SK-N-SH (cell line): ENCODE data around the gene PLXND1. TPM values are rescaled to one million over a fixed set of nuclear protein-coding genes. Genes with fewer than 3 reads are reported as not detected.

Experiments
- CTCF ChIA-PET: fragments of 300-600, 350-600 bp; formaldehyde crosslinking; extraction: SDS; loops from one replicate; lab custom pipeline; 2021; lab: Yijun Ruan, JAX
- POLR2A ChIA-PET: fragments of 350-600 bp; sonication (Branson Sonifier 250); formaldehyde crosslinking; extraction: SDS; loops from one replicate; lab custom pipeline; 2020; ENCODE audit warnings: antibody characterized with exemption, inconsistent platforms; lab: Yijun Ruan, JAX
- DNase-seq: peaks from one replicate; pipeline ENCODE4 v3.0.0; 2012
- H2AFZ ChIP-seq: fragments of 200-600 bp; sonication (generic); 2 replicates; pipeline ENCODE4 v1.8.1; 2016; ENCODE audit warnings: antibody characterized with exemption, mild to moderate bottlenecking, low read depth
- H3F3A ChIP-seq: fragments of 200-600 bp; sonication (generic); replicated peaks from 2 replicates; pipeline ENCODE3; 2016; ENCODE audit warnings: antibody characterized with exemption, mild to moderate bottlenecking; ENCODE audit not compliant: insufficient read depth
- H3K27ac ChIP-seq, 2 experiments: fragments of 200-500 bp in 1 of 2; fragments of 200-600 bp in 1 of 2; sonication (Bioruptor generic) in 1 of 2; sonication (generic), shearing (Covaris generic) in 1 of 2; 2 replicates each; pipeline versions ENCODE4 v1.5.1 to v1.6.1; 2014 to 2016; ENCODE audit warnings: low read depth in 2 of 2, inconsistent platforms in 1 of 2, low read length in 1 of 2, mild to moderate bottlenecking in 1 of 2, mixed read lengths in 1 of 2
- H3K27me3 ChIP-seq: fragments of 200-600 bp; sonication (generic), shearing (Covaris generic); 2 replicates; pipeline ENCODE4 v1.6.1; 2016; ENCODE audit warnings: mixed run types; ENCODE audit not compliant: insufficient read depth
- H3K36me3 ChIP-seq, 2 experiments: fragments of 200-500 bp in 1 of 2; fragments of 200-600 bp in 1 of 2; sonication (Bioruptor generic) in 1 of 2; sonication (generic) in 1 of 2; replicated peaks in 1 of 2; 2 replicates each; pipeline versions ENCODE3 to v1.5.1; 2014 to 2016; ENCODE audit warnings: low read length in 1 of 2, mild to moderate bottlenecking in 1 of 2; ENCODE audit not compliant: insufficient read depth in 2 of 2, control insufficient read depth in 1 of 2
- H3K4me1 ChIP-seq, 2 experiments: fragments of 200-500 bp in 1 of 2; fragments of 200-600 bp in 1 of 2; sonication (Bioruptor generic) in 1 of 2; sonication (generic), shearing (Covaris generic) in 1 of 2; 2 replicates each; pipeline versions ENCODE4 v1.5.1 to v1.6.1; 2014 to 2016; ENCODE audit warnings: low read depth in 1 of 2, low read length in 1 of 2, mixed run types in 1 of 2; ENCODE audit not compliant: insufficient read depth in 2 of 2, control insufficient read depth in 1 of 2
- H3K4me2 ChIP-seq: fragments of 200-600 bp; sonication (generic), shearing (Covaris generic); 2 replicates; pipeline ENCODE4 v1.6.1; 2017; ENCODE audit warnings: mixed run types
- H3K4me3 ChIP-seq, 2 experiments: fragments of 200-500 bp in 1 of 2; fragments of 200-600 bp in 1 of 2; sonication (Bioruptor generic) in 1 of 2; sonication (generic), shearing (Covaris generic) in 1 of 2; 2 replicates each; pipeline versions ENCODE4 v1.5.1 to v1.8.1; 2014 to 2016; ENCODE audit warnings: low read depth in 2 of 2, inconsistent platforms in 1 of 2, low read length in 1 of 2, mild to moderate bottlenecking in 1 of 2, mixed read lengths in 1 of 2, moderate library complexity in 1 of 2
- H3K79me2 ChIP-seq: fragments of 200-600 bp; sonication (generic); 2 replicates; pipeline ENCODE4 v1.8.1; 2017; ENCODE audit warnings: mild to moderate bottlenecking; ENCODE audit not compliant: insufficient read depth
- H3K9ac ChIP-seq: fragments of 200-600 bp; sonication (generic); 2 replicates; pipeline ENCODE4 v1.6.1; 2017; ENCODE audit warnings: mixed run types
- H3K9me2 ChIP-seq: fragments of 200-600 bp; sonication (generic); 2 replicates; pipeline ENCODE4 v1.6.1; 2017; ENCODE audit warnings: mixed run types
- H3K9me3 ChIP-seq: fragments of 200-600 bp; sonication (generic); 2 replicates; pipeline ENCODE4 v1.6.1; 2017; ENCODE audit warnings: mixed run types, mild to moderate bottlenecking, moderate library complexity
- H4K20me1 ChIP-seq: fragments of 200-600 bp; sonication (generic); 2 replicates; pipeline ENCODE4 v1.6.1; 2017; ENCODE audit warnings: mild to moderate bottlenecking, mixed run types; ENCODE audit not compliant: insufficient read depth
- CHD2 ChIP-seq: fragments of 150-350 bp; IDR thresholded peaks from 2 replicates; pipeline ENCODE4 v1.6.1; 2018; ENCODE audit warnings: low read length; ENCODE audit not compliant: partially characterized antibody
- EP300 ChIP-seq, 2 experiments: IDR thresholded peaks; 2 replicates each; pipeline versions ENCODE4 v1.4.0 to v1.6.1; 2012; ENCODE audit warnings: borderline replicate concordance in 1 of 2, low read depth in 1 of 2, low read length in 1 of 2
- EZH2phosphoT487 ChIP-seq: fragments of 200-600 bp; sonication (generic); IDR thresholded peaks from 2 replicates; pipeline ENCODE4 v1.6.1; 2017; ENCODE audit warnings: low read depth, mixed run types, mild to moderate bottlenecking, antibody characterized with exemption, moderate library complexity, borderline replicate concordance
- FOXM1 ChIP-seq: IDR thresholded peaks from 2 replicates; pipeline ENCODE4 v1.4.0; 2012; ENCODE audit warnings: low read depth, mild to moderate bottlenecking
- GABPA ChIP-seq: IDR thresholded peaks from 2 replicates; pipeline ENCODE4 v1.4.0; 2012; ENCODE audit warnings: low read depth, mild to moderate bottlenecking
- GATA2 ChIP-seq: sonication (generic); formaldehyde crosslinking; IDR thresholded peaks from 2 replicates; pipeline ENCODE4 v1.5.0; 2020; ENCODE audit warnings: mild to moderate bottlenecking, missing genetic modification reagents
- JUND ChIP-seq: IDR thresholded peaks from 2 replicates; pipeline ENCODE4 v1.4.0; 2012
- MEF2A ChIP-seq: IDR thresholded peaks from 2 replicates; pipeline ENCODE4 v1.4.0; 2012; ENCODE audit warnings: low read depth, borderline replicate concordance
- NRF1 ChIP-seq: IDR thresholded peaks from 2 replicates; pipeline ENCODE4 v1.6.1; 2012; ENCODE audit warnings: low read depth, mild to moderate bottlenecking, low read length
- POLR2AphosphoS5 ChIP-seq: IDR thresholded peaks from 2 replicates; pipeline ENCODE4 v1.6.1; 2012; ENCODE audit warnings: low read depth, low read length
- RCOR1 ChIP-seq: fragments of 150-350 bp; IDR thresholded peaks from 2 replicates; pipeline ENCODE4 v1.6.1; 2017; ENCODE audit warnings: antibody characterized with exemption, low read length
- RFX5 ChIP-seq: IDR thresholded peaks from 2 replicates; pipeline ENCODE4 v1.6.1; 2012; ENCODE audit warnings: mild to moderate bottlenecking, improper control_type of control experiment, low read length
- RXRA ChIP-seq: IDR thresholded peaks from 2 replicates; pipeline ENCODE4 v1.4.0; 2012; ENCODE audit warnings: low read depth, mild to moderate bottlenecking, borderline replicate concordance
- TAF1 ChIP-seq: IDR thresholded peaks from 2 replicates; pipeline ENCODE4 v1.6.1; 2012; ENCODE audit warnings: low read depth, mild to moderate bottlenecking, low read length, moderate library complexity, borderline replicate concordance
- TCF12 ChIP-seq: IDR thresholded peaks from 2 replicates; pipeline ENCODE4 v1.4.0; 2012
- TEAD4 ChIP-seq: IDR thresholded peaks from 2 replicates; pipeline ENCODE4 v1.4.0; 2012; ENCODE audit warnings: mild to moderate bottlenecking, borderline replicate concordance; ENCODE audit not compliant: insufficient read depth
- YY1 ChIP-seq: IDR thresholded peaks from 2 replicates; pipeline ENCODE4 v1.4.0; 2012; ENCODE audit warnings: low read depth, mild to moderate bottlenecking
- WGBS: methylation state at CpG from one replicate; pipeline ENCODE4 v1.1.6; 2017; ENCODE audit warnings: low lambda C conversion rate; 5-methylcytosine and 5-hydroxymethylcytosine counted together
- polyA plus RNA-seq, 3 experiments: library from polyadenylated mRNA; depleted of rRNA; stranded (reverse); fragments of >200 nt; gene quantifications; 2 replicates each; pipeline ENCODE4 v1.2.3, GENCODE V29; 2012
- TF ChIP-seq, protein P1 (sequence below): IDR thresholded peaks from 2 replicates; pipeline ENCODE4; 2012
- TF ChIP-seq, protein P2 (sequence below): fragments of 150-350 bp; IDR thresholded peaks from 2 replicates; pipeline ENCODE4 v1.6.1; 2017; ENCODE audit warnings: antibody characterized with exemption, low read length, low read depth, borderline replicate concordance
- TF ChIP-seq, protein P3 (sequence below): IDR thresholded peaks from 2 replicates; pipeline ENCODE4 v1.4.0; 2012; ENCODE audit warnings: low read depth, borderline replicate concordance
- TF ChIP-seq, protein P4 (sequence below): fragments of 200-600 bp; sonication (generic); IDR thresholded peaks from 2 replicates; pipeline ENCODE4 v1.6.1; 2017; ENCODE audit warnings: antibody characterized with exemption, mild to moderate bottlenecking, moderate library complexity
- TF ChIP-seq, protein P5 (sequence below): IDR thresholded peaks from 2 replicates; pipeline ENCODE4 v1.4.0; 2012; ENCODE audit warnings: low read depth

Gene PLXND1
- polyA plus RNA-seq, 1 of the 3 experiments (the other 2 are of a cell fraction) = 53.5 TPM

DNA sequence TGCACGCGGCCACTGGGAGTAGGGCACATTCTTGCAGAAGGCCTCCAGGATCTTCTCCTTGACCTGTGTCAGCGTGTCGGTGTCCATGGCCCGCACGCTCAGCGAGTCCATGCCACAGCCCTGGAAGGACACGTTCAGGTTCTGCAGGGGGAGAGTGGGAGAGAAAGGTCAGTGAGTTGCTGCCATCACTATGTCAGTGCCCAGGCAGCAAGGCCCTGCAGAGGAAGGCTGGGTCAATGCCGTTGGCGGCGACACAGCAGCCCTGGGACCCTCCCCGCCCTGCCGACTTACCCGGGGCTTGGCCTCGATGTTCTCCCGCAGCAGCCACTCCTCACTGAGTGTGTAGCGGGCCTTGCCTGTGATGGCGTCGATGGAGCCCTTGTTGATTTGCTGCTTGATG lies 43.7 kb downstream of the PLXND1 start:
- no peak for TF ChIP-seq FOXM1
- TF ChIP-seq RFX5 = no peak
- TF ChIP-seq YY1 = no peak
- H2AFZ ChIP-seq = no peak overlapping the region
- H3K9me2 ChIP-seq = no peaks in the 10 kb centered on the region
- H3K79me2 ChIP-seq = no peaks in the 10 kb centered on the region
- peaks cover 36 to 75% of the 10 kb centered on the region in 2 experiments for H3K4me1 ChIP-seq
- H3K4me3 ChIP-seq = no peak overlapping the region
- peaks cover 8% of the 10 kb centered on the region for H3F3A ChIP-seq
- ChIA-PET CTCF (interaction anchor here (5.4 kb wide), 1 partner anchor 72 kb away, joined by 18 read pairs; no protein-coding TSS in a partner anchor), POLR2A (no interaction called here)
- no peaks in the 10 kb centered on the region for H3K36me3 ChIP-seq
- no peak for DNase-seq
- no peak overlapping the region for H3K9ac ChIP-seq
- H3K4me2 ChIP-seq = no peak overlapping the region
- WGBS = 95% methylated on average over 17 of the region's 19 CpGs
- H3K27ac ChIP-seq = no peak overlapping the region
- no peaks in the 10 kb centered on the region for H3K27me3 ChIP-seq
- no peaks in the 10 kb centered on the region for H3K9me3 ChIP-seq
- no peaks in the 10 kb centered on the region for H4K20me1 ChIP-seq

DNA sequence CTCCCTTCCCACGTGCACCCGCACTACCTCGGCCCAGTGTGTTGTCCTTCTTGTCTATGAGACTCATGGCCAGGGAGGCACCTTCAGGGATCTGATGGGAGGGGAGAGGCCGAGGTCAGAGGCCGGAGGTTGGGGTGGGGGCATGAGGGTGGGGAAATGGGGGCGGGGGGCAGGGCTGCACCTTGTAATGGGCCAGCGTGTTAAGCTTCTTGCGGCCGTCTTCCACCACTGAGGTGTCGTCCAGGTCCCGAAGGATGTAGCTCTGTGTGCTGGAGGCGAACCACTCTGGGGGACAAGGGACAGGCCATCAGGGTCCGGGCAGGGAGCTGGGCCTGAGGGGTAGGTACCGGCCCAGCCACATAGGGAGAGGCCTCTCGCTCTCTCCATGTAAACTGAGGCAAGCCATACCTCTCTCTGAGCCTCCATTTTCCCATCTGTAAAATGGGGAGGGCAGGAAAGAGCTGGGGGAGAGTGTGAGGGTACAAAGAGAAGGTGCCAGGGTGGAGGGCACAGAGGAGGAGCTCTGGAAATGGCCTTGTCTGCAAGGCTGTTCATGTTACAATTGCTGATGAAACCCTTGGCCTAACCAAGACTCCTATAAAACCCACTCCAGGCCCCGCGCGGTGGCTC lies 44.7 kb downstream of the PLXND1 start:
- no peaks in the 10 kb centered on the region for H3K79me2 ChIP-seq
- no peaks in the 10 kb centered on the region for H4K20me1 ChIP-seq
- WGBS = 97% methylated on average over 13 of the region's 18 CpGs
- H3F3A ChIP-seq = peaks cover 8% of the 10 kb centered on the region
- H3K27me3 ChIP-seq = no peaks in the 10 kb centered on the region
- DNase-seq = no peak
- ChIA-PET CTCF (interaction anchor here (1.0 to 5.4 kb wide), 3 partner anchors 35 to 71 kb away, joined by 3 to 18 read pairs (median 4); no protein-coding TSS in a partner anchor), POLR2A (interaction anchor here (0.6 kb wide), 1 partner anchor 25 kb away, joined by 3 read pairs; no protein-coding TSS in a partner anchor)
- peak overlapping the region; percentile 79; the same call in 1 of the 2 replicates for H2AFZ ChIP-seq
- H3K36me3 ChIP-seq = no peaks in the 10 kb centered on the region
- peaks cover 36 to 72% of the 10 kb centered on the region in 2 experiments for H3K4me1 ChIP-seq
- H3K9ac ChIP-seq = peak overlapping the region; percentile 60
- no peaks in the 10 kb centered on the region for H3K9me3 ChIP-seq
- no peak overlapping the region for H3K4me3 ChIP-seq
- peak overlapping the region; percentile 78; the same call in 1 of the 2 replicates for H3K4me2 ChIP-seq
- H3K27ac ChIP-seq = peak overlapping the region; percentile 69 to 85
- TF ChIP-seq NRF1 (no peak), GABPA (no peak), JUND (no peak), RCOR1 (no peak), POLR2AphosphoS5 (no peak), CHD2 (no peak), MEF2A (no peak), EZH2phosphoT487 (no peak), GATA2 (CRISPR knock-in tag) (no peak), RXRA (no peak), EP300 (IDR thresholded peaks at IDR 0.05; ENCODE audit: borderline replicate concordance in 1 of 2, low read depth in 1 of 2, low read length in 1 of 2) (no peak), TEAD4 (no peak), YY1 (no peak), TCF12 (no peak), TAF1 (no peak)
- TF ChIP-seq, protein P1, sequence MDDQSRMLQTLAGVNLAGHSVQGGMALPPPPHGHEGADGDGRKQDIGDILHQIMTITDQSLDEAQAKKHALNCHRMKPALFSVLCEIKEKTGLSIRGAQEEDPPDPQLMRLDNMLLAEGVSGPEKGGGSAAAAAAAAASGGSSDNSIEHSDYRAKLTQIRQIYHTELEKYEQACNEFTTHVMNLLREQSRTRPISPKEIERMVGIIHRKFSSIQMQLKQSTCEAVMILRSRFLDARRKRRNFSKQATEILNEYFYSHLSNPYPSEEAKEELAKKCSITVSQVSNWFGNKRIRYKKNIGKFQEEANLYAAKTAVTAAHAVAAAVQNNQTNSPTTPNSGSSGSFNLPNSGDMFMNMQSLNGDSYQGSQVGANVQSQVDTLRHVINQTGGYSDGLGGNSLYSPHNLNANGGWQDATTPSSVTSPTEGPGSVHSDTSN = no peak
- TF ChIP-seq, protein P2, sequence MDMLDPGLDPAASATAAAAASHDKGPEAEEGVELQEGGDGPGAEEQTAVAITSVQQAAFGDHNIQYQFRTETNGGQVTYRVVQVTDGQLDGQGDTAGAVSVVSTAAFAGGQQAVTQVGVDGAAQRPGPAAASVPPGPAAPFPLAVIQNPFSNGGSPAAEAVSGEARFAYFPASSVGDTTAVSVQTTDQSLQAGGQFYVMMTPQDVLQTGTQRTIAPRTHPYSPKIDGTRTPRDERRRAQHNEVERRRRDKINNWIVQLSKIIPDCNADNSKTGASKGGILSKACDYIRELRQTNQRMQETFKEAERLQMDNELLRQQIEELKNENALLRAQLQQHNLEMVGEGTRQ = no peak
- TF ChIP-seq, protein P3, sequence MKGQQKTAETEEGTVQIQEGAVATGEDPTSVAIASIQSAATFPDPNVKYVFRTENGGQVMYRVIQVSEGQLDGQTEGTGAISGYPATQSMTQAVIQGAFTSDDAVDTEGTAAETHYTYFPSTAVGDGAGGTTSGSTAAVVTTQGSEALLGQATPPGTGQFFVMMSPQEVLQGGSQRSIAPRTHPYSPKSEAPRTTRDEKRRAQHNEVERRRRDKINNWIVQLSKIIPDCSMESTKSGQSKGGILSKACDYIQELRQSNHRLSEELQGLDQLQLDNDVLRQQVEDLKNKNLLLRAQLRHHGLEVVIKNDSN = no peak
- TF ChIP-seq, protein P4, sequence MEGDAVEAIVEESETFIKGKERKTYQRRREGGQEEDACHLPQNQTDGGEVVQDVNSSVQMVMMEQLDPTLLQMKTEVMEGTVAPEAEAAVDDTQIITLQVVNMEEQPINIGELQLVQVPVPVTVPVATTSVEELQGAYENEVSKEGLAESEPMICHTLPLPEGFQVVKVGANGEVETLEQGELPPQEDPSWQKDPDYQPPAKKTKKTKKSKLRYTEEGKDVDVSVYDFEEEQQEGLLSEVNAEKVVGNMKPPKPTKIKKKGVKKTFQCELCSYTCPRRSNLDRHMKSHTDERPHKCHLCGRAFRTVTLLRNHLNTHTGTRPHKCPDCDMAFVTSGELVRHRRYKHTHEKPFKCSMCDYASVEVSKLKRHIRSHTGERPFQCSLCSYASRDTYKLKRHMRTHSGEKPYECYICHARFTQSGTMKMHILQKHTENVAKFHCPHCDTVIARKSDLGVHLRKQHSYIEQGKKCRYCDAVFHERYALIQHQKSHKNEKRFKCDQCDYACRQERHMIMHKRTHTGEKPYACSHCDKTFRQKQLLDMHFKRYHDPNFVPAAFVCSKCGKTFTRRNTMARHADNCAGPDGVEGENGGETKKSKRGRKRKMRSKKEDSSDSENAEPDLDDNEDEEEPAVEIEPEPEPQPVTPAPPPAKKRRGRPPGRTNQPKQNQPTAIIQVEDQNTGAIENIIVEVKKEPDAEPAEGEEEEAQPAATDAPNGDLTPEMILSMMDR = no peak
- TF ChIP-seq, protein P5, sequence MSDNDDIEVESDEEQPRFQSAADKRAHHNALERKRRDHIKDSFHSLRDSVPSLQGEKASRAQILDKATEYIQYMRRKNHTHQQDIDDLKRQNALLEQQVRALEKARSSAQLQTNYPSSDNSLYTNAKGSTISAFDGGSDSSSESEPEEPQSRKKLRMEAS = no peak
- H3K9me2 ChIP-seq = no peaks in the 10 kb centered on the region
